HepG2 (cell line): ENCODE results near the gene TNNI2. TPM values are rescaled to one million over a fixed set of nuclear protein-coding genes. Genes with fewer than 3 reads are reported as not detected.

Source experiments
- ARHGAP35 ChIP-seq: sonication (generic); formaldehyde crosslinking; IDR thresholded peaks from 2 replicates; pipeline ENCODE4 v1.9.0; 2022; ENCODE audit warnings: mild to moderate bottlenecking, inconsistent platforms, moderate library complexity, missing genetic modification reagents, borderline replicate concordance
- FOXJ3 ChIP-seq: sonication (generic); formaldehyde crosslinking; IDR thresholded peaks from 2 replicates; pipeline ENCODE4 v1.4.0; 2020; ENCODE audit warnings: missing genetic modification reagents, mild to moderate bottlenecking, borderline replicate concordance
- HDAC1 ChIP-seq: sonication (generic); formaldehyde crosslinking; IDR thresholded peaks from 2 replicates; pipeline ENCODE4 v1.5.1; 2020; ENCODE audit warnings: mild to moderate bottlenecking, missing genetic modification reagents
- HDAC2 ChIP-seq: sonication (generic); formaldehyde crosslinking; IDR thresholded peaks from 2 replicates; pipeline ENCODE4 v1.4.0; 2020; ENCODE audit warnings: missing genetic modification reagents
- JUNB ChIP-seq: sonication (generic); formaldehyde crosslinking; IDR thresholded peaks from 2 replicates; pipeline ENCODE4 v1.8.0; 2022; ENCODE audit warnings: missing genetic modification reagents, mild to moderate bottlenecking, borderline replicate concordance
- NRL ChIP-seq: sonication (generic); formaldehyde crosslinking; IDR thresholded peaks from 2 replicates; pipeline ENCODE4 v1.5.0; 2020; ENCODE audit warnings: missing genetic modification reagents, mild to moderate bottlenecking, moderate library complexity, borderline replicate concordance
- PCBP2 ChIP-seq: fragments of 200-400 bp; formaldehyde crosslinking; optimal IDR thresholded peaks from 2 replicates; pipeline ENCODE3; 2018; ENCODE audit warnings: low read length, low read depth; ENCODE audit not compliant: poor library complexity, severe bottlenecking
- RCOR2 ChIP-seq: IDR thresholded peaks from 2 replicates; pipeline ENCODE4 v1.6.1; 2016; ENCODE audit warnings: missing biosample characterization, missing genetic modification reagents
- RFXANK ChIP-seq: IDR thresholded peaks from 2 replicates; pipeline ENCODE4 v1.6.1; 2016
- U2AF1 ChIP-seq: fragments of 200-400 bp; formaldehyde crosslinking; optimal IDR thresholded peaks from 2 replicates; pipeline ENCODE3; 2017; ENCODE audit warnings: mild to moderate bottlenecking, low read depth, low read length
- ZFP36L2 ChIP-seq: sonication (generic); formaldehyde crosslinking; IDR thresholded peaks from 2 replicates; pipeline ENCODE4 v1.4.0; 2020; ENCODE audit warnings: missing genetic modification reagents
- ZNF33B ChIP-seq: sonication (generic); formaldehyde crosslinking; IDR thresholded peaks from 2 replicates; pipeline ENCODE4 v1.5.1; 2020; ENCODE audit warnings: mild to moderate bottlenecking, missing genetic modification reagents
- ZNF431 ChIP-seq: sonication (generic); formaldehyde crosslinking; IDR thresholded peaks from 2 replicates; pipeline ENCODE4 v1.9.0; 2022; ENCODE audit warnings: missing genetic modification reagents, low read depth, mild to moderate bottlenecking, borderline replicate concordance
- ZNF616 ChIP-seq: sonication (generic); formaldehyde crosslinking; IDR thresholded peaks from 2 replicates; pipeline ENCODE4 v1.5.0; 2020; ENCODE audit warnings: low read depth, mild to moderate bottlenecking, missing genetic modification reagents
- ZNF709 ChIP-seq: sonication (generic); formaldehyde crosslinking; IDR thresholded peaks from 2 replicates; pipeline ENCODE4 v1.5.0; 2020; ENCODE audit warnings: mild to moderate bottlenecking, missing genetic modification reagents
- ZSCAN30 ChIP-seq: sonication (generic); formaldehyde crosslinking; IDR thresholded peaks from 2 replicates; pipeline ENCODE4 v1.5.0; 2020; ENCODE audit warnings: mild to moderate bottlenecking, missing genetic modification reagents
- polyA plus RNA-seq, 8 experiments: library from polyadenylated mRNA; depleted of rRNA in 3 of 8; stranded (reverse) in 7 of 8; unstranded in 1 of 8; fragments of >200 nt; fragmentation: Illumina TruSeq in 4 of 8; extraction: Trizol in 4 of 8; gene quantifications; 2 replicates each; pipeline versions ENCODE4 v1.2.1 to v1.2.3, GENCODE V29; 2011 to 2016; ENCODE audit warnings: low read depth in 4 of 8, missing spikeins in 1 of 8, mixed read lengths in 1 of 8; ENCODE audit not compliant: insufficient read depth in 1 of 8
- total RNA-seq, 5 experiments: library from RNA; depleted of rRNA; stranded (reverse); fragments of >200 nt; fragmentation: Illumina TruSeq; extraction: Trizol; gene quantifications; 2 replicates each; pipeline ENCODE4 v1.2.3, GENCODE V29; 2016; ENCODE audit warnings: low read depth in 1 of 5
- TF ChIP-seq, protein P1 (sequence below): sonication (generic); formaldehyde crosslinking; IDR thresholded peaks from 2 replicates; pipeline ENCODE4 v1.4.0; 2020; ENCODE audit warnings: missing genetic modification reagents
- TF ChIP-seq, protein P2 (sequence below): fragments of 450-650 bp; IDR thresholded peaks from 2 replicates; pipeline ENCODE4 v1.6.1; 2017
- TF ChIP-seq, protein P3 (sequence below): sonication (generic); formaldehyde crosslinking; IDR thresholded peaks from 2 replicates; pipeline ENCODE4 v1.5.0; 2020; ENCODE audit warnings: missing genetic modification reagents

The TNNI2 gene
- total and polyA plus RNA-seq, 2 of the 13 experiments (the other 11 are each of a cell fraction or from before 2014, with no cell fraction given), result 7.2 to 12.0 TPM

- no peak for TF ChIP-seq JUNB (CRISPR knock-in tag)
- TF ChIP-seq, protein P1, sequence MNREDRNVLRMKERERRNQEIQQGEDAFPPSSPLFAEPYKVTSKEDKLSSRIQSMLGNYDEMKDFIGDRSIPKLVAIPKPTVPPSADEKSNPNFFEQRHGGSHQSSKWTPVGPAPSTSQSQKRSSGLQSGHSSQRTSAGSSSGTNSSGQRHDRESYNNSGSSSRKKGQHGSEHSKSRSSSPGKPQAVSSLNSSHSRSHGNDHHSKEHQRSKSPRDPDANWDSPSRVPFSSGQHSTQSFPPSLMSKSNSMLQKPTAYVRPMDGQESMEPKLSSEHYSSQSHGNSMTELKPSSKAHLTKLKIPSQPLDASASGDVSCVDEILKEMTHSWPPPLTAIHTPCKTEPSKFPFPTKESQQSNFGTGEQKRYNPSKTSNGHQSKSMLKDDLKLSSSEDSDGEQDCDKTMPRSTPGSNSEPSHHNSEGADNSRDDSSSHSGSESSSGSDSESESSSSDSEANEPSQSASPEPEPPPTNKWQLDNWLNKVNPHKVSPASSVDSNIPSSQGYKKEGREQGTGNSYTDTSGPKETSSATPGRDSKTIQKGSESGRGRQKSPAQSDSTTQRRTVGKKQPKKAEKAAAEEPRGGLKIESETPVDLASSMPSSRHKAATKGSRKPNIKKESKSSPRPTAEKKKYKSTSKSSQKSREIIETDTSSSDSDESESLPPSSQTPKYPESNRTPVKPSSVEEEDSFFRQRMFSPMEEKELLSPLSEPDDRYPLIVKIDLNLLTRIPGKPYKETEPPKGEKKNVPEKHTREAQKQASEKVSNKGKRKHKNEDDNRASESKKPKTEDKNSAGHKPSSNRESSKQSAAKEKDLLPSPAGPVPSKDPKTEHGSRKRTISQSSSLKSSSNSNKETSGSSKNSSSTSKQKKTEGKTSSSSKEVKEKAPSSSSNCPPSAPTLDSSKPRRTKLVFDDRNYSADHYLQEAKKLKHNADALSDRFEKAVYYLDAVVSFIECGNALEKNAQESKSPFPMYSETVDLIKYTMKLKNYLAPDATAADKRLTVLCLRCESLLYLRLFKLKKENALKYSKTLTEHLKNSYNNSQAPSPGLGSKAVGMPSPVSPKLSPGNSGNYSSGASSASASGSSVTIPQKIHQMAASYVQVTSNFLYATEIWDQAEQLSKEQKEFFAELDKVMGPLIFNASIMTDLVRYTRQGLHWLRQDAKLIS (CRISPR knock-in tag), result peak; percentile 74; the same call in 1 of the 2 replicates
- no peak for TF ChIP-seq PCBP2
- TF ChIP-seq ZFP36L2 (CRISPR knock-in tag), result no peak
- peak; percentile 61; the same call in 1 of the 2 replicates for TF ChIP-seq ZNF431
- peak; percentile 77 for TF ChIP-seq HDAC1
- TF ChIP-seq U2AF1, result no peak
- peak; percentile 25; the same call in 1 of the 2 replicates for TF ChIP-seq ARHGAP35 (CRISPR knock-in tag)
- peak; percentile 93 for TF ChIP-seq NRL (CRISPR knock-in tag)
- peak; percentile 94 for TF ChIP-seq HDAC2 (CRISPR knock-in tag)
- TF ChIP-seq ZNF709 (CRISPR knock-in tag), result peak; percentile 92
- no peak for TF ChIP-seq RFXANK
- peak; percentile 87; the same call in 1 of the 2 replicates for TF ChIP-seq ZNF616 (CRISPR knock-in tag)
- TF ChIP-seq, protein P2, sequence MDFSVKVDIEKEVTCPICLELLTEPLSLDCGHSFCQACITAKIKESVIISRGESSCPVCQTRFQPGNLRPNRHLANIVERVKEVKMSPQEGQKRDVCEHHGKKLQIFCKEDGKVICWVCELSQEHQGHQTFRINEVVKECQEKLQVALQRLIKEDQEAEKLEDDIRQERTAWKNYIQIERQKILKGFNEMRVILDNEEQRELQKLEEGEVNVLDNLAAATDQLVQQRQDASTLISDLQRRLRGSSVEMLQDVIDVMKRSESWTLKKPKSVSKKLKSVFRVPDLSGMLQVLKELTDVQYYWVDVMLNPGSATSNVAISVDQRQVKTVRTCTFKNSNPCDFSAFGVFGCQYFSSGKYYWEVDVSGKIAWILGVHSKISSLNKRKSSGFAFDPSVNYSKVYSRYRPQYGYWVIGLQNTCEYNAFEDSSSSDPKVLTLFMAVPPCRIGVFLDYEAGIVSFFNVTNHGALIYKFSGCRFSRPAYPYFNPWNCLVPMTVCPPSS, result no peak
- 0 out of 2 replicates have a peak, but pooled peaks have one; percentile 68 for TF ChIP-seq ZNF33B (CRISPR knock-in tag)
- TF ChIP-seq, protein P3, sequence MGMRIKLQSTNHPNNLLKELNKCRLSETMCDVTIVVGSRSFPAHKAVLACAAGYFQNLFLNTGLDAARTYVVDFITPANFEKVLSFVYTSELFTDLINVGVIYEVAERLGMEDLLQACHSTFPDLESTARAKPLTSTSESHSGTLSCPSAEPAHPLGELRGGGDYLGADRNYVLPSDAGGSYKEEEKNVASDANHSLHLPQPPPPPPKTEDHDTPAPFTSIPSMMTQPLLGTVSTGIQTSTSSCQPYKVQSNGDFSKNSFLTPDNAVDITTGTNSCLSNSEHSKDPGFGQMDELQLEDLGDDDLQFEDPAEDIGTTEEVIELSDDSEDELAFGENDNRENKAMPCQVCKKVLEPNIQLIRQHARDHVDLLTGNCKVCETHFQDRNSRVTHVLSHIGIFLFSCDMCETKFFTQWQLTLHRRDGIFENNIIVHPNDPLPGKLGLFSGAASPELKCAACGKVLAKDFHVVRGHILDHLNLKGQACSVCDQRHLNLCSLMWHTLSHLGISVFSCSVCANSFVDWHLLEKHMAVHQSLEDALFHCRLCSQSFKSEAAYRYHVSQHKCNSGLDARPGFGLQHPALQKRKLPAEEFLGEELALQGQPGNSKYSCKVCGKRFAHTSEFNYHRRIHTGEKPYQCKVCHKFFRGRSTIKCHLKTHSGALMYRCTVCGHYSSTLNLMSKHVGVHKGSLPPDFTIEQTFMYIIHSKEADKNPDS (CRISPR knock-in tag), result no peak
- peak; percentile 56 for TF ChIP-seq FOXJ3 (CRISPR knock-in tag)
- no peak for TF ChIP-seq ZSCAN30 (CRISPR knock-in tag)
- TF ChIP-seq RCOR2 (CRISPR knock-in tag), result peak; percentile 89
Observed at GRCh38 chr11:1830322-1831223, 8.2 kb upstream of the TNNI2 start (continued).
